ENCODE measurements around the gene LRRC41.
"Not testable (repeated sequence)": the region's sequence is repeated elsewhere in the genome, so short reads cannot be mapped to it uniquely, and the experiment has no call there.

GRCh38 chr1:46241733-46242132 lies 61.7 kb downstream of the LRRC41 start:
- TF ChIP-seq POLR2A (IDR thresholded peaks at IDR 0.05; ENCODE audit: low read length); GATA1 (IDR thresholded peaks at IDR 0.05; ENCODE audit: low read depth, low read length): not testable (repeated sequence)

Measured in erythroblast (primary cell).